Measurements from ENCODE around the gene PIK3AP1.

GRCh38 chr10:96745950-96746349 is 25.6 kb upstream of the PIK3AP1 start:
- TF ChIP-seq CTCF (IDR thresholded peaks at IDR 0.05) (no peak), E2F5 (CRISPR knock-in tag; IDR thresholded peaks at IDR 0.05) (no peak), NR3C1 (CRISPR knock-in tag; conservative IDR thresholded peaks at IDR 0.05; ENCODE audit: low read depth) (no peak), ERG (CRISPR knock-in tag; IDR thresholded peaks at IDR 0.05) (no peak), NR1H2 (CRISPR knock-in tag; IDR thresholded peaks at IDR 0.05) (no peak), ZBTB43 (CRISPR knock-in tag; IDR thresholded peaks at IDR 0.05) (no peak), USF2 (CRISPR knock-in tag; IDR thresholded peaks at IDR 0.05) (no peak), USF1 (CRISPR knock-in tag; IDR thresholded peaks at IDR 0.05) (no peak), SOX15 (CRISPR knock-in tag; IDR thresholded peaks at IDR 0.05) (no peak), MAX (CRISPR knock-in tag; IDR thresholded peaks at IDR 0.05) (no peak), ZNF121 (CRISPR knock-in tag; IDR thresholded peaks at IDR 0.05) (no peak)
